ENCODE results near the gene DDIAS.
A peak's percentile ranks its signal among the peaks of the same experiment; 100 is the strongest.
"Not testable (repeated sequence)": the region's sequence is repeated elsewhere in the genome, so short reads cannot be mapped to it uniquely, and the experiment has no call there.

Gene DDIAS, protein sequence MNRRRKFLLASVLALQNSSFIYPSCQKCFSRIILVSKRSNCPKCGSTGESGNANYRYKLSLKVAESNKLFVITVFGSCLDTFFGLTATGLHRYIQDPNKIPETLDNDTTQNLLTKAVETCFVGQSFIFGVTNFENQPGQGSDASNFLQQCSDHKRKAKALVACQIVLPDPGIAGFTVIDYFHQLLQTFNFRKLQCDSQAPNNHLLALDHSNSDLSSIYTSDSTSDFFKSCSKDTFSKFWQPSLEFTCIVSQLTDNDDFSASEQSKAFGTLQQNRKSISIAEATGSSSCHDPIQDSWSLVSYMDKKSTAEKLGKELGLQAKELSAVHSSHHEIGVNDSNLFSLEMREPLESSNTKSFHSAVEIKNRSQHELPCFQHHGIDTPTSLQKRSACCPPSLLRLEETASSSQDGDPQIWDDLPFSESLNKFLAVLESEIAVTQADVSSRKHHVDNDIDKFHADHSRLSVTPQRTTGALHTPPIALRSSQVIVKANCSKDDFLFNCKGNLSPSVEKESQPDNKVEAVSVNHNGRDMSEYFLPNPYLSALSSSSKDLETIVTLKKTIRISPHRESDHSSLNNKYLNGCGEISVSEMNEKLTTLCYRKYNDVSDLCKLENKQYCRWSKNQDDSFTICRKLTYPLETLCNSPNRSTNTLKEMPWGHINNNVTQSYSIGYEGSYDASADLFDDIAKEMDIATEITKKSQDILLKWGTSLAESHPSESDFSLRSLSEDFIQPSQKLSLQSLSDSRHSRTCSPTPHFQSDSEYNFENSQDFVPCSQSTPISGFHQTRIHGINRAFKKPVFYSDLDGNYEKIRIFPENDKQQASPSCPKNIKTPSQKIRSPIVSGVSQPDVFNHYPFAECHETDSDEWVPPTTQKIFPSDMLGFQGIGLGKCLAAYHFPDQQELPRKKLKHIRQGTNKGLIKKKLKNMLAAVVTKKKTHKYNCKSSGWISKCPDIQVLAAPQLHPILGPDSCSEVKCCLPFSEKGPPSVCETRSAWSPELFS

DNA sequence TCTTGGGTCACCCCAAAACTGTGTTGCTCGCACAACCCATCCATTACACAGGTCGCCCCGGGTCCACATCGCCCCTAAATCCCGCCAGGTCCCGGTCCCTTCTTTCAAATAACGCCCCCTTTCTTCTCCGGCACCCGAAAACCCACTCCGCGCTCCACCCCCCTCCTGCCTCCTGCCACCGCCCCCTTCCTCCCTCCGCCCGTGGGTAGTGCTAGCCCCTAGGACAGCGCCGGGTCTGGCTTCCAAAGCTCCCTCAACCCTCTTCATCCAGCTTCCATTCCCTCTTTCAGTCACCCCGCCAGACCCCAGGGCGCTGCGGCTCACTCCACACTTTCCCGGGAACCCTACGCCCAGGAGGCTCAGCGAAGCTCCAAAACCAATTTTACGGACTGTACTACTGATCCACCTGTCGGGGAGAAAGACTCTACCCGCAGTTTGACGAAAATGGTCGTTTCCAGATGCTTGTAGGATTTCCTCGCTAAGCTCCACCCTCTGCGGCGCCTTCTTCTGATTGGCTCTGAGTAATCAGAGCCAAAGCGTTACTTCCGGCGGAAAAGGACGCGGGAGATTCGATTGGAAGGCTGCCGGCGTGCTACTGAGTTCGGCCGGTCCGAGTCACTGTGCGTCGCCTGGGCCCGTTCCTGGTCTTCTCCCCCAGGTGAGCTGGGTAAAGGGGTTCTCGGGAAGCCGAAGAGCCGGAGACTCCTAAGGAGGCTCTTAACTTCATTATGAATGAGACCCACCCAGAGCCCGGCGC lies at the start of gene DDIAS:
Gene DDIAS, plus strand, starts transcription at position 572 of the 757 bp plus-strand sequence. CDS start 13,003 bp downstream, outside the sequence.
- peak; percentile 98 for DNase-seq

DNA sequence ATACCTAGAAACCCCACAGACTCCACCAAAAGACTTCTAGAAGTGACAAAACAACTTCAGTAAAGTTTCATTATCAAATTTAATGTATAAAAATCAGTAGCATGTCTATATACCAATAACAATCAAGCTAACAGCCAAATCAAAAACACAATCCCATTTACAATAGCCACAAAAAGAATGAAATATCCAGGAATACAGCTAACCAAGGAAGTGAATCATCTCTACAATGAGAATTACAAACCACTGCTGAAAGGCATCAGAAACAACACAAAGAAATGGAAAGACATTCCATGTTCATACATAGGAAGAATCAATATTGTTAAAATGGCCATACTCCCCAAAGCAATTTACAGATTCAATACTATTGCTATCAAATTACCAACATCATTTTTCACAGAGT lies 47.3 kb upstream of the DDIAS start:
- no peak for DNase-seq

DNA sequence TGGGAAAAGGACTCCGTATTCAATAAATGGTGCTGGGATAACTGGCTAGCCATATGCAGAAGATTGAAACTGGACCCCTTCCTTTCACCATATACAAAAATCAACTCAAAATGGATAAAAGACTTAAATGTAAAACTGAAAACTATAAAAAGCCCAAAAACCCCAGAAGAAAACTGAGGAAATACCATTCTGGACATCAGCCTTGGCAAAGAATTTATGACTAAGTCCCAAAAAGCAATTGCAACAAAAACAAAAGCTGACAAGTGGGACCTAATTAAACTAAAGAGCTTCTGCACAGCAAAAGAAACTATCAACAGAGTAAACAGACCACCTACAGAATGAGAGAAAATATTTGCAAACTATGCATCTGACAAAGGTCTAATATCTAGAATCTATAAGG lies 46.6 kb upstream of the DDIAS start:
- not testable (repeated sequence) for DNase-seq

DNA sequence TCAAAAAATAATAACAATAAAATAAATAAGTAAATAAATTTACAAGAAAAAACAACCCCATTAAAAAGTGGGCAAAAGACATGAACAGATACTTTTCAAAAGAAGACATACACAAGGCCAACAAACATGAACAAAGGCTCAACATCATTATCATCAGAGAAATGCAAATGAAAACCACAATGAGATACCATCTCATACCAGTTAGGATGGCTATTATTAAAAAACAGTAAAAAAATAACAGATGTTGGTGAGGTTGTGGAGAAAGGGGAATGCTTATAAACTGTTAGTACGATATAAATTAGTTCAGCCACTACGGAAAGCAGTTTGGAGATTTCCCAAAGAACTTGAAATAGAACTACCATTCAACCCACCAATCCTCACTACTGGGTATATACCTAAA lies 45.9 kb upstream of the DDIAS start:
- DNase-seq, result no peak

DNA sequence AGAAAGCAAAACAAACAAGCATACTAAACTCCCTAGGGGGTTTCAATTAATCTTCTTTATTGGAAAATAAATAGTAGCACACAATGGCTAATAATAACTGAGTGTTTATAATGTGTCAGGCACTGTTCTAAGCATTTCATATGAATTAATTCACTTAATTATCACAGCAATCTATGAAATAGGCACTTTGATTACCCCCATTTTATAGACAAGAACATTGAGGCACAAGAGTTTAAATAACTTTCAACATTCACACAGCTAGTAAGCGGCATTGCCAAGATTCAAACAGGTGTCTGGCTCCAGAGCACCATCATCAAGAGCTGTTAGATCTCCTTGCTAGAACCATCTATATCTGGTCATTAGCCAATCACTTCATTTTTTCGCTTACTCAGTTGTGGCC lies 44.4 kb upstream of the DDIAS start:
- no peak for DNase-seq

DNA sequence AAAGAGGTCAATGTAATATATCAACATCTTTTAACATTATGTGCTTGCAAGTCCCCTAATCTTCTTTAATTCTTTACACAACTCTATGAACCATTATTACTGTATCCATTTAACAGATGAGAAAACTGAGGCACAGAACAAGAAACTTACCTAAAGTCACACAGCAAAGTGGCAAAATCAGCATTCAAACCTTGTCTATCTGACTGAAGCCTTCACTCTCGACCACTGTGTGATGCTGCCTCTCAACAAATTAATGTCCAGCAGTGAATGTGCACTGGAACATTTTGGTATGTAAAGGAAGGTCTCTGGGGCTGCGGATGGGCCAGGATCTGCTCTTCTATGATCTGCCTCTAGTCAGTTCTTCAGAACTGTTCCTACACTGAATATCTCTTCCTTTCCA lies 43.4 kb upstream of the DDIAS start:
- no peak for DNase-seq

DNA sequence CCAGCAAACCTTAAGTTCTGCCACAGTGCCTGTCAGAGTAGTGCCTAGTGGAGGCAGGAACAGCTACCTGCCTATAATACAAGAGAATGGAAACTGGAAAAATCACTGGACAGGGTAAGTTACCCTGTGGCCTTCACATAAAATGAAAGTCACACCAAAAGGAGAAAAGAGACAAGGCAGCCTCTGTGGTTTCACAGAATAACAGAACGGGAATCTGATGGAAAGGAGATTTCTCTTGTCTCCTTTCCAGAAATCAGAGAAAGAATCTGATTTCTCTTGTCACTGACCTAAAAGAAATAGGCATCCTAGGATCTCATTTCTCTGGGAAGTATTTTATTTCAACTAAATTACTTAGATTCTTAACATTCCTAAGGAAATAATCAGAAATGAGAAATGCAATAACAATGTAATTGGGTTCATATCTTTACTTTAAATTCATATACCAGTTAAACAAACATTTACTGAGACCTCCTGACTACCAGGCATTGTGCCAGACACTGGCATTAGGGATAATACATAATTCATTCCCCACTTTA lies 42.9 kb upstream of the DDIAS start:
- DNase-seq, result no peak

DNA sequence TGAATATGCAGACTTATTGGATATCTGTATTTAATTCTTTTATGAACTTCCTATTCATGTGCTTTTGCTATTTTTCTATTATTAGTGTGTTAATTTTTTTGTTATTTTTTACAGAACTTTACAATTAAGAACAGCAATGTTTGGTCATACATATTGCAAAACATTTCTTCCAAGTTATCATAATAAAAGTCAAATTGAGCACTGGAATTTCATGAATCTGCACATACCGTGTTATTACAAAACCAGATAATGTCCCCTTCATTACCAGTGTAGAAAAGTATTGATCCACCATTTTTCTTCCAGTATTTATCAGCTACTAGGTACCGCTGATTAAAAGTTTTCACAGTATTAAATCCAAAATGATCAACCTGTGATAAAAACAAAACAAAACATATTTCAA lies 41.8 kb upstream of the DDIAS start:
- DNase-seq, result no peak

DNA sequence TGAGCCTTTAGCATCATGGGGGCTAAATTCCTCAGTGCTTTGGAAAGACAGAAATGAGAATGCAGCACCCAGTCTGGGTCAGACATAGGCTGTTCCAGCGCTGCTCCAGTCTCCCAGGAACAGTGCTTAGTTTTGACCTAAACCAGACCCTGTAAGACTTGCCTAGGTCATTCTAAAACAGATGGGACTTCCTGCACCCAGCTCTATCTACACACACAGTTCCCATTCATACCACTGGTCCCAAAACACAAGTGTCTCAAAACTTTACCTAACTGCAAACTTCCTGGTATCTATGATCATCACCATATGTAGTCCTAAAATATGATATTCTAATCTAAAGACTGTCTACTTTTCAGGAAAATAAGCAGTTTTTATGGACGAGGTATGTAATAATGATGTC lies 39.2 kb upstream of the DDIAS start:
- no peak for DNase-seq

DNA sequence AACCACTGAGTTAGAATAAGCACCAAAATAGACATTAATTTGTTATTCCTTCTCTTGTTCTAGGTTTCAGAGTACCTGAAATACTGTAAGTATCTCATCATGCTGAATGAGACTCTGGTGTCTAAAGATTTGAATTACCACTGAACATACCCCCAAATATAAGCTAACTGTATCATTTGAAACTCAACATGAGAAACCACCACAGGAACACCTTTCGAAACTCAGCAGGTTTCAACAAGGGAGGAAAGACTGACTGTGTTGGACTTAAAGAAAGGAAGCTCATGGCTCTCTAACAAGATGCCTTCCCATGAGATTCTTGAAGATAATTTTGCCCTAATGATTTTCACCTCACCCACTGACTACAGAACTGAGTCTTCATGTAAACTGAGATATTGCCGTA lies 38.3 kb upstream of the DDIAS start:
- no peak for DNase-seq

DNA sequence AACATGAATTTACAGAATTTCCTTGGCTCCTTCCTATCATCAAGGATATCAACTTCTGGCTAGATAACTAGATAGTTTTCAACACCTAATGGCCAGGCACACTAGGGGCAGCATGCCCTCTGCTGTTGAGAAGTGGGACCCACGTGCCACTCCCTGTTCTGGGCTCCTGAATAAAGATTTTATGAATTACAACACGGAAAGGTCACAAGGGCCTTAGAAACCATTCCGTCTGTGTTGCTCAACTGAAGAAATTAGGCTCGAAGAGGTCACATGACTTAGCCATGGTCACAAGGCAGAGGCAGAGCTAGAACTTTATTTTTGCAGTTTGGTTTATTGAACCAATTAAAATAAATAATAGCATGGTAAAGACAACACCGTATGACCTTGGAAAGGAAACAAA lies 37.3 kb upstream of the DDIAS start:
- no peak for DNase-seq

DNA sequence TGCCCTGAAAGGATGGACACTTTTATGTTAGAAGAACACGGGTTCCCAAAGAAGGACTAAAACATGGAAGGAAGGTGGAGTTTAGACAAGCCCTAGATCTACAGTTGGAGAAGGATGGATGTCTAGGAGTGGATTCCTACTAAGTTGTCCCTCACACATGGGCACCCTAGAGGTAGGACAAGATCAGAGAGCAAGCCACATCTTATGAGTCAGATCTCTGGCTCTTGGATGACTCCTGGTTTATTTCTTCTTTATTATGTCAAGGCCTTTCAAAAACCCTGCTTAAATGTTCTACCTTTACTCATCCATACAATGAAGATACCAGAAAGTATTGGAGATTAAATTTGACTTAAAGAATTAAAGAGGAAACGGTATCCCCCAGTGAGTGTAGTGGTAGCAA lies 35.7 kb upstream of the DDIAS start:
- no peak for DNase-seq

DNA sequence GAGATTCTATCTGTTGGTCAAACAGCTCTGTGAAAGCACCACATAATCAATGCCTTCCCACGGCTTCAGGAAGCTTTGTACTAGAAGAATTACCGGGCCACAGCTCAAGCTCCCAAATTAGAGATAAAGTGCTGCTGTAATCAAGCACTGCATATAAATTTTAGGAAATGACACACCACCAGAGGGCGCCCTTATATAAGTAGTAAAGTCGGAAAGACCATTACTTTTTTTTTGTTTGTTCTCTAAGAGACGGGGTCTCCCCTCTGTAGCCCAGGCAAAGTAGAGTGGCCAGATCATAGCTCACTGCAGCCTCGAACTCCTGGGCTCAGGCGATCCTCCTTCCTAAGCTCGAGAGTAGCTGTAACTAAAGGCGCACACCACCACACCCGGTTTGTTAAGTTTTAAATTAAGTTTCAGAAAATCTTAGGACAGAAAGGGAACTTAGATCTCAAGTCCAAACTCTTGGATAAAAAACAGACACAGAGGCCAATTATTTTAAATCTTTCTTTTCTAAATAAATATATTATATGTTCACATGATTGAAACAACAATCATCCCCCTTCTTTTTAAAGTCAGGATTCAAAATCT lies 33.9 kb upstream of the DDIAS start:
- peak; percentile 85 for DNase-seq

DNA sequence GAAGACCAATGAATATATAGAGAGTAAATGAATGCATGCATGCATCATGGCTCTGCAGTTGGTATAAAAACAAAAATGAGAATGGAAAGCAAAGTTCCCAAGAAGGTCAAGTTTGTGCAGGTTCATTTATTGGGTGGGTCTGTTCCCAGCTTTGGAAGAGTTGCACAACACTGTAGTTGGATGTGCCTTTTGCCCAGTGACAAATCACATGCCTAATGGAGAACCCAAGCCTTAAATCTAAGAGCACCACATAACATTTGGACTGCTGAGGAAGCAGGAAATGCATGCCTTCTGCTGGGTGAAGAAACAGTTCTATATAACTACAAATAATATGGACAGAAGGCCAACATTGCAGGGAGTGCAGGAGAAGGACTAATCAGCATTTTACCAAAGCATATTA lies 31.9 kb upstream of the DDIAS start:
- DNase-seq, result no peak

DNA sequence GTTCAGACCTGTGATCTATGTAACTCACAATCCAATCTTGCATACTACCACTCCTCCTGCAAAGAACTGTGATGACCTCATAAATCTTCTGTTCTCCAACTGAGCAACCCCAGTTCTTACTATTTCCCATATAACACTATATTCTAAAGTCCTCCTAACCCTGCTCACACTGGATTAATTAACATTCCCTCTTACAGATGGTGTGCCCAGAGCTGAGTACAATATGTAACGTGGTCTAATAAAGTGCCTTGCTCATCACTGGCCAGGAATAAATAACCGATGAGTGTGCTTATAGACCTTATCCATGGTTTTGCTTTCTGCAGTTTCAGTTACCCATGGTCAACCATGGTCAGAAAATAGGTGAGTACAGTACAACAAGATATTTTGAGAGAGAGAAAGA lies 29.9 kb upstream of the DDIAS start:
- no peak for DNase-seq

DNA sequence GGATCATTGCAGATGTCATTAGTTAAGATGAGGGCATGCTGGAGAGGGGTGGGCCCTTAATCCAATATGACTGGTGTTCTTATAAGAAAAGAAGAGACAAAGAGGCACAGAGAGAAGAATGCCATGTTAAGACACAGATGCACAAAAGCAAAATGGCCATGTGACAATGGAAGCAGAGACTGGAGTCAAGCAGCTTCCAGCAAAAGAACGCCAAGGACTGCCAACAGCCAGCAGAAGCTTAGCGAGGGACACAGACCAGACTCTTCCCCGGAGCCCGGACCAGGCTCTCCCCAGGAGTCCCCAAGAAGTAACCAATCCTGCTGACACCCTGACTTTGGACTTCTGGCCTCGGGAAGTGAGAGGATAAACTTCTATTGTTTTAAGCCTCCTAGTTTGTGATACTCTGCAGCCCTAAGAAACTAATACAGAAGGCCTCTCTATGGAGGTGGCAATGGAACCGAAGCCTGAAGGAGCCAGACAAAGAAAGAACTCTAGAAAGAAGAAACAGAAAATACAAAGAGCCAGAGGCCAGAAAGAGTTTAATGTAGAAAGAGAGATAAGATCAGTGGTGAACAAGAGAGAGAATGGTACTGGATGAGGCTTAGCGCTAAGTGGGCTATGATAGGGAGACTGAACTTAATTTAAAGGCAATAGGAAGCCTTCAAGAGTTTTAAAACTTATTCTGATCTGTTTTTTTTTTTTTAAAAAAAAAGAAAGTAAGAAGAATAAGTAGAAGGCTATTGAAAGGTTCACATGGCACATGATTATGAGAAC lies 29.0 kb upstream of the DDIAS start:
- DNase-seq, result no peak

DNA sequence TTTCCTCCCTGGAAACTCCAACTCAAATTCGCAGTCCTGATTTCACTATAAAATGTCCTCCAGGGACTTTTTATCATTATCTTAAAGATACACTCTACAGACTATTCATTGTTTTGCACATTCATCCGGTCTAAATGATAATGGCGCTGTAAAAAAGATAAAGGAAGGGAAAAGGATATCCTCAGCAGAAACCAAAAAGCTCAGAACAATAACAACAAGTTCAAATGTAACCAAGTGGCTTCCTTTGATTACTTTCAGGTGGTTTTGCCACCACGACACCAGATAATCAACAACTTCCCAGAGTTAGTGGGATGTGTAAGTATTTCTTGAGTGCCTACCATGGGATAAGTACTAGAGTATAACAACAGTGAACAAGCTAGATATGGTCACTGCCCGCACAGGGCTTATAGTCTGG lies 27.6 kb upstream of the DDIAS start:
- DNase-seq, result no peak

DNA sequence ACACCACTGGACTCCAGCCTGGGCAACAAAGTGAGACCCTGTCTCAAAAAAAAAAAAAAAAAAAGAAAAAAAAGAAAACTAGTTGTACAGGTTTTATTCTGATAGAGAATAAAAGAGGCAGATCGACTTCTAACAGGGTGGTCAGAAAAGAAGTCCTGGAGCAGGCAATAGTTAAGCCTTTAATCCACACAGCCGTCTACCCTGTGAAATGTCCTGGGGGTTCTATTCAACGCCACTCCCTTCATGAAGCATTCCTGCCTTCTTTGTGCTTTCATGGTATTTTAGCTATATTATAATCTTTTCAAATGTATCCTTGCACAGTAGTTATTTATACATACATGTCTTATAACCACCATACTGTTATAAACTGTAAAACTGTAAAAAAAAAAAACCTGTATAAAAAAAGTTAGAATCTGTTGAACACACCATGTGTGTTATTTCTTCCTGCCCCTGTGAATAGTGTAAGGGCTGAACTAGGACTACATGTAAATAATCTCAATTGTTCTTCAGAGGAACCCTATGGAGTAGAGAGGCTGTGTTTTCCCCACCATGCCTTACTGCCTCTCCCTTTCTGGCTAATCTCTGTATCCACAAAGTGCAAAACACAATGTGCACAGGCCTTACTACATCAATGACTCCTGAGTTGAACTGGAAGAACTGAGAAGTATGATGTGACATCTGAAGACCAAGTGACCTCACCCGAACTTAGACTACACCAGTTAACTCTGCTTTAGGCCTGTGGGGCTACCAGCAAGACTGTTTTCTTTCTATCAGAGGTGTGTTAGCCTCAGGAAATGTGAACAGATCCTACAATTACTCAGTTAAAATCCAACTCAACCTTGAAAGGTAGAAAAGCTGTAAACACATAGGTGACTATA lies 26.7 kb upstream of the DDIAS start:
- no peak for DNase-seq

DNA sequence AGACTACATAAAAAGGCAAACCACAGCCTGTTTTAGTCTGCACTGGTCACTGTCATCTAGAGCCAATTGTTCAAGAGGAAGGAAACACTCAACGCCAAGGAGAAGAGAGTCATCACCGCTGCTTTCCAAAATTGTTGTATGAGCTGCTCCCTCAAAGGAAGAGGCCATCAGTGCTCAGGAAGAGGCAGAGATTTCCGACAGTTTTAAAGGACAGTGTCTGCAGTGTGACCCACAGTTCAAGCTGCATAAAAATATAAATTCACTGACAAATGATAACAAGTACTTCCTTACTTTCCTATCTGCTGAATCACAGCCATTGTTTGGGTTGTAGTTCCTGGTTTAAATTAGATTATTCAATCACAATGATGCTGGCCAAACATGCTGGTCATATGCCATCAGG lies 17.7 kb upstream of the DDIAS start:
- no peak for DNase-seq

DNA sequence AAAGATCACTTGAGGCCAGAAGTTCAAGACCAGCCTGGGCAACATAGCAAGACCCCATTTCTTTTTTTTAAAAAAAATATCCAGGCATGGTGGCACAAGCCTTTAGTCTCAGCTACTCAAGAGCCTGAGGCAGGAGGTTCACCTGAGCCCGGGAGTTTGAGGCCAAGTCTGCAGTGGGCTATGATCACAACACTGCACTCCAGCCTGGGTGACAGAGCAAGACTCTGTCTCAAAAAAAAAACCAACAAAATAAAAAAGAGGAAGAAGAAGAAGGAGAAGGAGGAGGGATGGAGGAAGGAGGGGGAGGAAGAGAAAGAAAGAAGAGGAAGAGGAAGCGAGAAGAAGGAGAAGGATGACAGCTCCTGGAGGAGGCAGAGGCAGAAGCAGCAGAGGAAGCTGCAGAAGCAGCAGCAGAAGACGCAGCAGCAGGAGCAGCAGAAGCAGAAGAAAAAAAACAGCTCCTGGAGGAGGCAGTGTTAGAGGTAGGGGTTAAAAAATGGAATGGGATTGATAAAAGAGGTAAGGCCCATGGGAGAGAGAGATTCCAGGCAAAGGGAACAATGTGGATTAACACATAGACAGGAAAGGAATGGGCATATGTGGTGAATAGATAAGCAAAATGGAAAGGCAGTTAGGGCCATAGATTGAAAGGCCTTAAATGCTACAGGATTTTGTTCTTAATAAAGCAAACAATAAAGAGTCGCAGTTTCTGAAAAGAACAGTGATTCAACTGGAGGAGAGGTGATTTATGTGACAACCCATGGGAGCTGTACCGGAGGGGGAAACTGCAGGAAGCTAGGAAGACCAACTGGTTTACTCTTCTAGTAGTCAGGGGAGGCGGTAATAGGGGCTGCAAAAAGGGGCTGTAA lies 12.2 kb upstream of the DDIAS start:
- no peak for DNase-seq
